Fibroblast of skin of back (primary cell): ENCODE results near the gene SFXN5.
"Not testable (repeated sequence)": the region's sequence is repeated elsewhere in the genome, so short reads cannot be mapped to it uniquely, and the experiment has no call there.

Experiments
- DNase-seq: peaks from one replicate; pipeline ENCODE4 v3.0.0-alpha.2; 2013

Gene SFXN5

GRCh38 chr2:73077424-73077795, 5.9 kb upstream of the SFXN5 start:
- no peak for DNase-seq

GRCh38 chr2:73076701-73077423, 5.3 kb upstream of the SFXN5 start:
- DNase-seq, result no peak

- no peak for DNase-seq
These were observed 4.2 kb upstream of the SFXN5 start for GRCh38 chr2:73075477-73076373.

GRCh38 chr2:73074110-73075069, 2.9 kb upstream of the SFXN5 start:
- no peak for DNase-seq

GRCh38 chr2:73072416-73072815, 904 bp upstream of the SFXN5 start:
- DNase-seq, result no peak

- DNase-seq, result no peak
These were observed 550 bp upstream of the SFXN5 start for GRCh38 chr2:73072129-73072395.

- peak; percentile 32 for DNase-seq
These were observed 711 bp downstream of the SFXN5 start for GRCh38 chr2:73070643-73071359.

- no peak for DNase-seq
These were observed 1.5 kb downstream of the SFXN5 start for GRCh38 chr2:73069855-73070642.

- DNase-seq, result no peak
These were observed 2.3 kb downstream of the SFXN5 start for GRCh38 chr2:73069041-73069854.

GRCh38 chr2:73068147-73068546, 3.4 kb downstream of the SFXN5 start:
- DNase-seq, result no peak

GRCh38 chr2:73067043-73067442, 4.5 kb downstream of the SFXN5 start:
- DNase-seq, result no peak

- not testable (repeated sequence) for DNase-seq
These were observed 6.4 kb downstream of the SFXN5 start for GRCh38 chr2:73065070-73065469.

- peak; percentile 87 for DNase-seq
These were observed 7.3 kb downstream of the SFXN5 start for GRCh38 chr2:73063909-73064875.

GRCh38 chr2:73063472-73063871, 8.0 kb downstream of the SFXN5 start:
- DNase-seq, result no peak

- no peak for DNase-seq
These were observed 12.4 kb downstream of the SFXN5 start for GRCh38 chr2:73059106-73059505.

GRCh38 chr2:73054980-73055379, 16.5 kb downstream of the SFXN5 start:
- no peak for DNase-seq

- DNase-seq, result no peak
These were observed 18.0 kb downstream of the SFXN5 start for GRCh38 chr2:73053316-73054114.

GRCh38 chr2:73050121-73050545, 21.4 kb downstream of the SFXN5 start:
- peak; percentile 42 for DNase-seq
